ENCODE measurements around the gene HAUS3.
"Not testable (repeated sequence)": the region's sequence is repeated elsewhere in the genome, so short reads cannot be mapped to it uniquely, and the experiment has no call there.

HAUS3 gene

DNA sequence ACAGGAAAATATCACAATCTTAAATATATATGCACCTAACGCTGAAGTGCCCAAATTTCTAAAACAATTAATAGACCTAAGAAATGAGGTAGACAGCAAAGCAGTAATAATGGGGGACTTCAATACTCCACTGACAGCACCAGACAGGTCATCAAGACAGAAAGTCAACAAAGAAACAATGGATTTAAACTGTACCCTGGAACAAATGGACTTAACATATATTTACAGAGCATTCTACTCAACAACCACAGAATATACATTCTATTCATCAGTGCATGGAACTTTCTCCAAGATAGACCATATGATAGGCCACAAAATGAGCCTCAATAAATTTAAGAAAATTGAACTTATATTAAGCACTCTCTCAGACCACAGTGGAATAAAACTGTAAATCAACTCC is 39.1 kb downstream of the HAUS3 start:
- H3K4me3 ChIP-seq (ENCODE audit: low read depth, low read length); CTCF ChIA-PET; H3K4me1 ChIP-seq (ENCODE audit: control insufficient read depth, insufficient read depth, low read length); H3K27ac ChIP-seq (ENCODE audit: extremely low read depth, low read depth, low read length); H3K9me3 ChIP-seq (ENCODE audit: control insufficient read depth, insufficient read depth, low read depth, low read length): not testable (repeated sequence)
- peaks cover 0 to 17% of the 10 kb centered on the region in 2 experiments; a peak in 1 of 3 replicates for H3K36me3 ChIP-seq (ENCODE audit: control insufficient read depth in 2 of 2, insufficient read depth in 1 of 2, low read length in 2 of 2)
- POLR2A ChIA-PET: interaction anchor here (0.7 kb wide), 1 partner anchor 97 kb away, joined by 3 read pairs; no protein-coding TSS in a partner anchor

- H3K4me3 ChIP-seq (ENCODE audit: low read depth, low read length): no peak overlapping the region
- no peaks in the 10 kb centered on the region for H3K9me3 ChIP-seq (ENCODE audit: control insufficient read depth, insufficient read depth, low read depth, low read length)
- CTCF ChIA-PET: no interaction called here
- POLR2A ChIA-PET: no interaction called here
- TF ChIP-seq ZNF488 (tag by site-specific recombination; IDR thresholded peaks at IDR 0.05) (no peak), ZNF394 (tag by site-specific recombination; IDR thresholded peaks at IDR 0.05; ENCODE audit: borderline replicate concordance) (no peak), WT1 (tag by site-specific recombination; IDR thresholded peaks at IDR 0.05) (no peak), ZNF324 (tag by site-specific recombination; IDR thresholded peaks at IDR 0.05) (no peak), ZNF398 (tag by site-specific recombination; IDR thresholded peaks at IDR 0.05) (peak; percentile 47), ZNF513 (tag by site-specific recombination; IDR thresholded peaks at IDR 0.05) (no peak), GFI1B (tag by site-specific recombination; IDR thresholded peaks at IDR 0.05) (no peak)
- TF ChIP-seq, protein P1, sequence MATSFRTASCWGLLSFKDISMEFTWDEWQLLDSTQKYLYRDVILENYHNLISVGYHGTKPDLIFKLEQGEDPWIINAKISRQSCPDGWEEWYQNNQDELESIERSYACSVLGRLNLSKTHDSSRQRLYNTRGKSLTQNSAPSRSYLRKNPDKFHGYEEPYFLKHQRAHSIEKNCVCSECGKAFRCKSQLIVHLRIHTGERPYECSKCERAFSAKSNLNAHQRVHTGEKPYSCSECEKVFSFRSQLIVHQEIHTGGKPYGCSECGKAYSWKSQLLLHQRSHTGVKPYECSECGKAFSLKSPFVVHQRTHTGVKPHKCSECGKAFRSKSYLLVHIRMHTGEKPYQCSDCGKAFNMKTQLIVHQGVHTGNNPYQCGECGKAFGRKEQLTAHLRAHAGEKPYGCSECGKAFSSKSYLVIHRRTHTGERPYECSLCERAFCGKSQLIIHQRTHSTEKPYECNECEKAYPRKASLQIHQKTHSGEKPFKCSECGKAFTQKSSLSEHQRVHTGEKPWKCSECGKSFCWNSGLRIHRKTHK (tag by site-specific recombination; IDR thresholded peaks at IDR 0.05): no peak
- H3K36me3 ChIP-seq (ENCODE audit: control insufficient read depth in 2 of 2, insufficient read depth in 1 of 2, low read length in 2 of 2): peaks cover 0 to 46% of the 10 kb centered on the region in 2 experiments; a peak in 1 of 3 replicates
- no peak overlapping the region for H3K27ac ChIP-seq (ENCODE audit: extremely low read depth, low read depth, low read length)
- H3K4me1 ChIP-seq (ENCODE audit: control insufficient read depth, insufficient read depth, low read length): no peaks in the 10 kb centered on the region
These were observed 47.4 kb downstream of the HAUS3 start for GRCh38 chr4:2194496-2194895.

GRCh38 chr4:2193326-2193725 is 48.6 kb downstream of the HAUS3 start:
- ChIA-PET CTCF (no interaction called here), POLR2A (no interaction called here)
- Histone ChIP-seq H3K4me1 (ENCODE audit: control insufficient read depth, insufficient read depth, low read length) (no peaks in the 10 kb centered on the region), H3K36me3 (ENCODE audit: control insufficient read depth in 2 of 2, insufficient read depth in 1 of 2, low read length in 2 of 2) (peaks cover 0 to 40% of the 10 kb centered on the region in 2 experiments; a peak in 1 of 3 replicates), H3K4me3 (ENCODE audit: low read depth, low read length) (no peak overlapping the region), H3K27ac (ENCODE audit: extremely low read depth, low read depth, low read length) (no peak overlapping the region), H3K9me3 (ENCODE audit: control insufficient read depth, insufficient read depth, low read depth, low read length) (no peaks in the 10 kb centered on the region)
- TF ChIP-seq ZSCAN23 (tag by site-specific recombination; IDR thresholded peaks at IDR 0.05) (no peak), ZBTB44 (tag by site-specific recombination; IDR thresholded peaks at IDR 0.05) (no peak), OVOL3 (tag by site-specific recombination; IDR thresholded peaks at IDR 0.05) (no peak), ZNF701 (tag by site-specific recombination; IDR thresholded peaks at IDR 0.05) (no peak), ZNF140 (tag by site-specific recombination; IDR thresholded peaks at IDR 0.05) (no peak)

All from HEK293 (cell line).